GM21360 (cell line): Measurements from ENCODE around the gene SRRD.

Source experiments
- ATAC-seq: cut with Tn5 transposase; IDR thresholded peaks from one replicate; pipeline ENCODE4 v1.9.1; 2021; ENCODE audit warnings: mild to moderate bottlenecking, moderate library complexity; ENCODE audit not compliant: unreplicated experiment

The SRRD gene

DNA sequence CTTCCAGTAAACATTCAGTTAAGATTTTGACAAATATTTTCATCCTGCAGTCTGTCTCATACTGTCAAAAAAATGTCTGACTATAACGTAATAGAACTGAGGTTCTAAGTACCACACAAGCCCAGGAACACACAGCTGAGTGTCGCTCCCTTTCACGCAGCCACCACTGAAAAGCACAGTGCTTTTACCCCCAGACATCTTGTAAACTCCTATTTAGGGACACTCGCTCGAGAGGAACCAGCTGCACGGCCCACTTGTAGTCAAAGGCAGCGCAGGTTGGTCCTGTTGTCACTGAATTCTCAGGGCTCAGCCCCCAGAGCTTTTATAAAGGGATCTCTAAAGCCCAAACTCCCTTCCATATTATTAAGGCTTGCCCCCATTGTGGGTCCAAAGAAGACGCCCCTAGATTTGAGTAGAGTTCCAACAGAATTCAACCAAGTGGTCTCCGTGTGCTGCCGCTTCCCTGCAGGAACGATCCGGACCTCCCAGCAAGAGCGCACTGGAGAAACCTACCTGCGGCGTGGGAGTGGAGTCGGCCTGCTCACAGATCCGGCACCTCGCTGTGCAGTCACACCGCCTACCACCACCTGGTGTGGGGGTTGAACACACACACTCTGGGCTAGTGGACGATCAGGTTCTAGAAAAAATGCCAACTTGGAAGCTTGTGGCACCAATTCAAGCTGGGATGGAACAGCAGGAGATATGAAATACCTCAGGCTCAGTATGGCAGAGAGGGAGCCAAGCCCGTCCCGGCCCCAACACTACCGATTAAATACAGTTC, 31.3 kb upstream of the SRRD start:
- no peak for ATAC-seq

GRCh38 chr22:26453216-26453615, 30.5 kb upstream of the SRRD start:
- ATAC-seq, result no peak

GRCh38 chr22:26453812-26454500, 29.7 kb upstream of the SRRD start:
- ATAC-seq, result no peak

DNA sequence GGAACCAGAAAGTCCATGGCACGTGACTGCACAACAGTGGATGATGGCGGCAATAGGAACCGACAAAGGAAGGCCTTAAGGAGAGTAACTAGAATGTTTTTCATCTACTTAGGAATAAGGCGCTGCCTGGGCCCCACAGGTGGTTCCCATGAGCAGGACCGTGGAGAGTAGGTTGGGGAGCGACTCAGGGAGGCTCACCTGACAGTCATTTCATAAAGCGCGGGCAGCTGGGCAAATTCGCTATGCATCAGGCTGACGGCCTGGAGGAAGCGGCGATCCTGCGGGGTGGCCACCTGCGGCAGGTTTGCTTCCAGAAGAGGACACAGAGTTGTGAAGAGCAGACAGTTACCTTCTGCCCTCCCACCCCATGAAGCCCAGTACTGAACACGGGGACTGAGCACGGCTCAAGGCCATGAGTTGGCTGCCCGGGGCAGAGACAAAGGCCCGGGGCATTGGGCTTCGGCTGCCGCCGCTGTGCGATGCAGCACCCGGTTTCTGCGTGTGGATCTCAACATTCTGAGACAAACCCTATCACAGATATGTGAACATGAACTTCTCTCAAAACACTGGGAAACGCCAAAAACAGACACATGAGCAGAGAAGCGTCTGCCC, 25.9 kb upstream of the SRRD start:
- no peak for ATAC-seq

DNA sequence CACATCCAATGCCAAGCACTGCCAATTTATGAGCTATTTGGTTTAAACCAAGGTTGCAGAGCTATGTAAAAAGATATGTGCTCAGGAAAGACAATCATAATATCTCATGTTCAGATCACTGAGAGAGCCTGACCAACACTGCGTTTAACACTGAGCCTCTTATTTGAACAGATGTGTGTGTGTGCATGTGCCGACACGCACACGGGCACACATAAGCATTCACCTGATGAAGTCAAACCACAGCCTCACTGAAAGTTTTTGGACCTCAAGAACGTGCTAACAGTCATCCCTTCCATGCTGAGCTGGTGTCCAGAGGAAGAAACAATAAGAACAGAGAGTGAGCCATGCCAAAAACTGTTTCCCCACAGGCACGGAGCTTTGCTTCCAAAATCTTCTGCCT, 23.5 kb upstream of the SRRD start:
- ATAC-seq, result no peak

GRCh38 chr22:26461188-26461810, 22.4 kb upstream of the SRRD start:
- ATAC-seq, result no peak

GRCh38 chr22:26462051-26462450, 21.6 kb upstream of the SRRD start:
- no peak for ATAC-seq

- no peak for ATAC-seq
Observed at GRCh38 chr22:26462641-26463040, 21.0 kb upstream of the SRRD start.

DNA sequence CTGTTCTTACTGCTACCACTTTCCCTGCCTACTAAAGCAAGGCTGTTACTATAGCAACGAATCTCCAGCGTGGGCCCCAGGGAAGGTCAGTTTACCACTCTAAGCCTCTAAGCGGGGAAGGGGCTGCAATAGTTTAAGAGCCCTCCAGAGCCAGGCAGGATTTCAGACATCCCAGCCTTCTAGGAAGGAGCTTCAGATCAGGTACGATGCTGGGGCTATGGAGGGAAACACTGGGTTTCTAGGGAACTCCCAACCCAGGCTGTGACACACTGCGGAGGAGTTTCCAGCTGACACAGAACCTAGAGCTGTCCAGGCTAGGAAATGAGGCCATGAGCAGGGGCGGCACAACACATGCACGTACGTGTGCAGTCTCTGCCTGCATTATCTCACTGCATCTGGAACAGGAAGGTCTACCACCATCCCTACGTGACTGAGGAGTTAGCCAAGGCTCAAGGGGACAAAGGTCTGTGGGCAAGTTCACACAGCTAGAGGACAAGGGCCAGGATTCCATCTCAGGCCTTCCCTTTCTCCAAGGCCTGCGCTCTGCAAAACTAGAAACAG, 20.5 kb upstream of the SRRD start:
- ATAC-seq, result no peak

DNA sequence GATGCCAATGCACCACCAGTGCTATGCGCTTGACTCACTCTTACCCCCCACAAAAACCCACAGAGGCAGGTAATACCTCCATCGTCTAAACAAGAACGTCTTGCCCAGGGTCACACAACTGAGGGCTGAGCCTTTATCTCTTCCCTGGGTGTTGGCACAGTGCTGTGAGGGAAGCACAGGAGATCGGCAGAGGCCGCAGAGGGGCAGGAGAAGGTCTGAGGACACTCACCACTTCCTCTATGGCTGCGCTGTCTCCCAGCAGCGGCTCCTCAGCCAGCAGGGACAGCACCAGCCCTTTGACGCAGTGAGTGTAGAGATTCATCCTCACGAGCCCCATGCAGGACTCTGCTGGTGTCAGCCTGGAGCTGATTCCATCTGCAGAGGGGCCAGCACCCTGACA, 20.0 kb upstream of the SRRD start:
- ATAC-seq, result no peak

GRCh38 chr22:26464312-26464711, 19.4 kb upstream of the SRRD start:
- ATAC-seq, result no peak

- no peak for ATAC-seq
Observed at GRCh38 chr22:26466196-26466595, 17.5 kb upstream of the SRRD start.

GRCh38 chr22:26470807-26471206, 12.9 kb upstream of the SRRD start:
- no peak for ATAC-seq

DNA sequence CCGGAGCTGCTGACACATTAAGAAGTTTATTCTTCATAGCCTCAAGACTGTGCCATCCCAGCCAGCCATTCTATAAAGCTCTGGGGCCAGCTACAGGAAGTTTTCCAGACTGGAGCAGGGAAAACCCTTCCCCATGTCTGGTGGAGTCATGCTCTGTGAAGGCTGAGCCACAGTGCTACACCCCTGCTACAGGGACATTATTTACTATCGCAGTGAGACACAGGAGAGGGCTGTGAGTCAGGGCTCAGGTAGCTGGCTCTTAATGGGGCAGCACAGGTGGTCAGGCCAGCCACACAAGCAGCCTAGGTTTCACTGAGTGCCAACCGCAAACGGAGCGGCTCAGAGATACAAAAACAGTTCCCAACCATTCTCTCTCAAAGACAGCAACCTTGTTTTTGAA, 12.2 kb upstream of the SRRD start:
- no peak for ATAC-seq

- ATAC-seq, result no peak
Observed at GRCh38 chr22:26474682-26475081, 9.0 kb upstream of the SRRD start.

- ATAC-seq, result no peak
Observed at GRCh38 chr22:26476705-26477340, 6.9 kb upstream of the SRRD start.

- no peak for ATAC-seq
Observed at GRCh38 chr22:26477341-26477731, 6.3 kb upstream of the SRRD start.

DNA sequence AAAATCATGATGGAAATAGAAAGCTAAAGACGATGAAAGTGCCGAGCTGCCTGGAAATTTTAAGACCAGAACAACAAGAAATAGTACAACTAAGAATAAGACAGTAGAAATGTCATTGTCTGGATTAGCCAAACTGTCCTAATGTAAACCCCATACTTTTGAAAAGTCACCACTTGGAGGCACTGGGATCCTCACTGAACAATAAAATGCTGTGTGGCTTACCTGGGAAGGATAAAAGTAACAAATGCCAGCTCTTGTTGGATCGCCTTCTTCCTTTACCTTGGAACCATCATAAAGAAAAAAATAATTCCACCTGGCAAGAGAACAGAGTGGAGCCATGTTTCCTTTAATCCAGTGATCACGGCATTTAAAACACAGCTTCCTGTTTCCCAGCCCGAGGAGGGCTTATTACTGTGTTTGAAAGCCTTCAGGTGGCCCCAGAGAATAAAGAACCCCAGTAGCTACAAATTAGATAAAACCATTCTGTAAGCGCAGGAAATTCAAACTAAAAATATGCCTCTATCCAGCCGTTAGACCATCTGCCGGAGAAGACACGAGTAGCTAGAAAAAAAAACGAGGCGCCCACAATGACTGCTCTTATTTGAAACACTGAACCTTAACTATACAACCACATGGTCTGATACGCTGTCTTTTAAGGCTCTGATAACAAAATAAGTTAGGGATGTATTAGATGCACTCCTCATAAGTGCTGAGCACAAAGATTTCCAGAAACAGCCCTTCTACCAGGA, 4.5 kb upstream of the SRRD start:
- no peak for ATAC-seq

DNA sequence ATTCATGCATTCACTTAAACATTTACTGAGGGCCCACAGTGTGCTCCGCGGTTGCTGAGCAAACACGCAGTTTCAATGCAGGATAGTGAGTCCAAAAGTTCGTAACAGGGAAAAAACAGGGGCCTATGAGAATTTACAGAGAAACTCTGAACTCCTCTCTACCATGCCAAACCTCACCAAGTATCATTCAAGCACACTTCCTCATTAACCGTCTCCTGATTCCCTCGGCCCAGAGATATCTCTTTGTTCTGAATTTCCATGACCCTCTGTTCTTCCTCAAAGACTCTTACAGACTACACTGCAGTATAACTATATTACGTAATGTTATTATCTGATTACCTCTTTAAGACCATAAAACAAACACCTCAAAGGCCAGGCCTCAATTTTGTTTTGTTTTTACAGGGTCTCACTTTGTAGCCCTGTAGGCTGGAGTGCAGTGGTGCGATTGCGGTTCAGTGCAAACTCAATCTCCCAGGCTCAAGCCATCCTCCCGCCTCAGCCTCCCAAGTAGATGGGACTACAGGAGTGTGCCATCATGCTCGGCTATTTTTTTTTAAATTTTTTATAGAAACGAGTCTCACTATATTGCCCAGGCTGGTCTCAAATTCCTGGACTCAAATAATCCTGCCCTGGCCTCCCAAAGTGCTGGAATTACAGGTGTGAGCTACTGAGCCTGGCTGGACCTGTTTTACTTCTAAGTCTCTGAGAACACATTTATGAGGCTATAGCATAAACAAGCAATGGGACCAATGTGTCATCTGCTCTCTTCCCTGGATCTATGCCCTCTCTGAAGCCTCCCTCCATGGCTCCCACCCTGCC, 3.7 kb upstream of the SRRD start:
- no peak for ATAC-seq

DNA sequence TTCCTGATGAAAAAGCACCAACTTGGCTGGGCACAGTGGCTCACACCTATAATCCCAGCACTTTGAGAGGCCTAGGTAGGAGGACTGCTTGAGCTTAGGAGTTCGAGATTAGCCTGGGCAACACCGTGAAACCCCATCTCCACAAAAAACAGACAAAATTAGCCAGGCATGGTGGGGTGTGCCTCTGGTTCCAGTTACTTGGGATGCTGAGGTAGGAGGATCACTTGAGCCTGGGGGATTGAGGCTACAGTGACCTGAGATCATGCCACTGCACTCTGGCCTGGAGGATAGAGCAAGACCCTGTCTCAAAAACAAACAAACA, 3.1 kb upstream of the SRRD start:
- no peak for ATAC-seq
